HG03159 (cell line): ENCODE data around the gene ARF1.

Source experiments
- ATAC-seq: cut with Tn5 transposase; IDR thresholded peaks from one replicate; pipeline ENCODE4 v1.9.1; 2021; ENCODE audit warnings: mild to moderate bottlenecking, moderate library complexity; ENCODE audit not compliant: unreplicated experiment

ARF1 gene

GRCh38 chr1:228145463-228146416, 63.2 kb downstream of the ARF1 start:
- ATAC-seq: no peak

GRCh38 chr1:228146417-228147150, 64.1 kb downstream of the ARF1 start:
- ATAC-seq: no peak

- ATAC-seq: no peak
These were observed 64.7 kb downstream of the ARF1 start for GRCh38 chr1:228147151-228147693.

GRCh38 chr1:228147768-228148167, 65.3 kb downstream of the ARF1 start:
- ATAC-seq: no peak

GRCh38 chr1:228148196-228148861, 65.8 kb downstream of the ARF1 start:
- no peak for ATAC-seq
